Right lobe of liver (tissue), 4 donors: Measurements from ENCODE around the gene CXCL12.

Experiments
- CTCF ChIP-seq, 4 donors: fragments of 200-600 bp in 3 of 4; fragments of 450-650 bp in 1 of 4; IDR thresholded peaks; one replicate each; pipeline versions ENCODE4 v1.5.1 to v1.8.0; 2016 to 2022; ENCODE audit warnings: antibody characterized with exemption in 4 of 4, mild to moderate bottlenecking in 2 of 4
- POLR2A ChIP-seq: fragments of 450-650 bp; IDR thresholded peaks from one replicate; pipeline ENCODE4 v1.6.1; 2017; ENCODE audit warnings: antibody characterized with exemption, mild to moderate bottlenecking
- donor health status: DM: no; HTN: no; CAD: no.
- donor health status: DM: no; HTN: no; CAD: no.
- donor health status: DM: no; HTN: yes; CAD: no.

GRCh38 chr10:44392420-44392819, 7.5 kb upstream of the CXCL12 start:
- TF ChIP-seq CTCF (IDR thresholded peaks at IDR 0.05) (no peak), POLR2A (no peak)
